H9 (cell line): ENCODE results near the gene ARNT2. TPM values are rescaled to one million over a fixed set of nuclear protein-coding genes. Genes with fewer than 3 reads are reported as not detected.

Experiments
- DNase-seq: peaks from one replicate; pipeline ENCODE4 v3.0.0-alpha.2; 2017
- H2AFZ ChIP-seq: one replicate; pipeline ENCODE4 v1.6.1; 2013; ENCODE audit warnings: mild to moderate bottlenecking, low read length, control low read depth, moderate library complexity
- H2AK5ac ChIP-seq: 2 replicates; pipeline ENCODE4 v1.6.1; 2013; ENCODE audit warnings: low read length, control low read depth, mixed read lengths; ENCODE audit not compliant: insufficient read length
- H2BK120ac ChIP-seq: one replicate; pipeline ENCODE4 v1.6.1; 2013; ENCODE audit warnings: low read depth, mild to moderate bottlenecking, low read length, control low read depth, inconsistent platforms; ENCODE audit not compliant: poor library complexity, severe bottlenecking
- H2BK12ac ChIP-seq: 2 replicates; pipeline ENCODE4 v1.6.1; 2013; ENCODE audit warnings: low read length, control low read depth, mixed read lengths, low read depth; ENCODE audit not compliant: insufficient read length
- H2BK15ac ChIP-seq: 2 replicates; pipeline ENCODE4 v1.6.1; 2013; ENCODE audit warnings: low read depth, low read length, control low read depth
- H2BK20ac ChIP-seq: one replicate; pipeline ENCODE4 v1.6.1; 2013; ENCODE audit warnings: low read depth, mild to moderate bottlenecking, low read length, control low read depth, inconsistent platforms; ENCODE audit not compliant: poor library complexity, severe bottlenecking
- H2BK5ac ChIP-seq: 2 replicates; pipeline ENCODE4 v1.6.1; 2013; ENCODE audit warnings: low read length, control low read depth, mixed read lengths; ENCODE audit not compliant: insufficient read length
- H3K14ac ChIP-seq: 2 replicates; pipeline ENCODE4 v1.6.1; 2013; ENCODE audit warnings: low read length, control low read depth; ENCODE audit not compliant: insufficient read depth
- H3K18ac ChIP-seq: 2 replicates; pipeline ENCODE4 v1.6.1; 2013; ENCODE audit warnings: low read depth, mild to moderate bottlenecking, mixed read lengths, low read length, control low read depth; ENCODE audit not compliant: insufficient read length
- H3K23ac ChIP-seq: 2 replicates; pipeline ENCODE4 v1.6.1; 2013; ENCODE audit warnings: low read length, control low read depth, mixed read lengths, low read depth; ENCODE audit not compliant: insufficient read length
- H3K23me2 ChIP-seq: 2 replicates; pipeline ENCODE4 v1.6.1; 2013; ENCODE audit warnings: low read depth, mild to moderate bottlenecking, mixed read lengths, low read length, control low read depth; ENCODE audit not compliant: insufficient read length, poor library complexity, severe bottlenecking
- H3K27ac ChIP-seq: 2 replicates; pipeline ENCODE4 v1.5.1; 2013; ENCODE audit warnings: low read length, control low read depth, mixed read lengths, low read depth; ENCODE audit not compliant: insufficient read length
- H3K27me3 ChIP-seq: 2 replicates; pipeline ENCODE4 v1.6.1; 2013; ENCODE audit warnings: low read length, control low read depth, inconsistent platforms; ENCODE audit not compliant: insufficient read depth
- H3K4ac ChIP-seq: 2 replicates; pipeline ENCODE4 v1.6.1; 2013; ENCODE audit warnings: low read depth, mild to moderate bottlenecking, control low read depth, inconsistent platforms, low read length, moderate library complexity
- H3K4me1 ChIP-seq: 2 replicates; pipeline ENCODE4 v1.6.1; 2013; ENCODE audit warnings: low read length, control low read depth, inconsistent platforms; ENCODE audit not compliant: insufficient read depth
- H3K4me2 ChIP-seq: 2 replicates; pipeline ENCODE4 v1.6.1; 2013; ENCODE audit warnings: low read length, control low read depth, mixed read lengths; ENCODE audit not compliant: insufficient read length, insufficient read depth
- H3K56ac ChIP-seq: 2 replicates; pipeline ENCODE4 v1.6.1; 2013; ENCODE audit warnings: low read depth, mild to moderate bottlenecking, mixed read lengths, low read length, control low read depth; ENCODE audit not compliant: insufficient read length
- H3K79me1 ChIP-seq: 2 replicates; pipeline ENCODE4 v1.6.1; 2013; ENCODE audit warnings: low read depth, mild to moderate bottlenecking, moderate library complexity, low read length, control low read depth, inconsistent platforms; ENCODE audit not compliant: insufficient read depth, poor library complexity, severe bottlenecking
- H3K79me2 ChIP-seq: 2 replicates; pipeline ENCODE4 v1.6.1; 2013; ENCODE audit warnings: low read length, control low read depth, inconsistent platforms; ENCODE audit not compliant: insufficient read depth
- H3K9ac ChIP-seq: 2 replicates; pipeline ENCODE4 v1.6.1; 2013; ENCODE audit warnings: low read length, control low read depth, mixed read lengths; ENCODE audit not compliant: insufficient read length; ENCODE audit errors: extremely low read depth
- H3K9me3 ChIP-seq: one replicate; pipeline ENCODE4 v1.6.1; 2013; ENCODE audit warnings: low read depth, low read length, inconsistent platforms; ENCODE audit not compliant: control insufficient read depth
- H3T11ph ChIP-seq: one replicate; pipeline ENCODE4 v1.6.1; 2013; ENCODE audit warnings: mild to moderate bottlenecking, low read length, control low read depth, inconsistent platforms
- H4K20me1 ChIP-seq: one replicate; pipeline ENCODE4 v1.6.1; 2013; ENCODE audit not compliant: control insufficient read depth, insufficient read length, insufficient read depth
- H4K5ac ChIP-seq: 2 replicates; pipeline ENCODE4 v1.6.1; 2013; ENCODE audit warnings: low read depth, mild to moderate bottlenecking, mixed read lengths, low read length, control low read depth; ENCODE audit not compliant: insufficient read length
- H4K8ac ChIP-seq: replicated peaks from 2 replicates; pipeline ENCODE4 v1.6.1; 2013; ENCODE audit warnings: low read length, control low read depth, mixed read lengths, low read depth; ENCODE audit not compliant: insufficient read length
- H4K91ac ChIP-seq: 2 replicates; pipeline ENCODE4 v1.6.1; 2013; ENCODE audit warnings: low read depth, mild to moderate bottlenecking, moderate library complexity, mixed read lengths, low read length, control low read depth; ENCODE audit not compliant: insufficient read length
- H3K27ac Mint-ChIP-seq, 3 experiments: 2 replicates in 2 of 3; 3 replicates in 1 of 3; pipeline ENCODE4 v1.8.0; 2020 to 2021; ENCODE audit warnings: mixed read lengths in 3 of 3, mild to moderate bottlenecking in 1 of 3, moderate library complexity in 1 of 3
- H3K27me3 Mint-ChIP-seq: 2 replicates; pipeline ENCODE4 v1.8.0; 2021; ENCODE audit warnings: low read depth, mild to moderate bottlenecking, moderate library complexity, mixed read lengths
- H3K36me3 Mint-ChIP-seq, 3 experiments: 2 replicates in 2 of 3; 3 replicates in 1 of 3; pipeline ENCODE4 v1.8.0; 2020 to 2021; ENCODE audit warnings: low read depth in 3 of 3, mixed read lengths in 3 of 3; ENCODE audit not compliant: insufficient read depth in 1 of 3
- H3K4me1 Mint-ChIP-seq, 2 experiments: 2 replicates each; pipeline ENCODE4 v1.8.0; 2020; ENCODE audit warnings: mixed read lengths in 2 of 2
- H3K4me3 Mint-ChIP-seq, 2 experiments: 2 replicates in 1 of 2; 3 replicates in 1 of 2; pipeline ENCODE4 v1.8.0; 2020 to 2021; ENCODE audit warnings: mild to moderate bottlenecking in 2 of 2, mixed read lengths in 2 of 2, moderate library complexity in 1 of 2
- H3K9me3 Mint-ChIP-seq, 2 experiments: 2 replicates in 1 of 2; 3 replicates in 1 of 2; pipeline ENCODE4 v1.8.0; 2020; ENCODE audit warnings: mild to moderate bottlenecking in 2 of 2, mixed read lengths in 2 of 2, moderate library complexity in 1 of 2
- CTCF ChIP-seq: fragments of 200-600 bp; sonication (generic); conservative IDR thresholded peaks from 3 replicates; pipeline ENCODE4 v1.8.0; 2021; ENCODE audit warnings: antibody characterized with exemption, mild to moderate bottlenecking
- WGBS: extraction: QIAGEN DNeasy Blood & Tissue Kit; methylation state at CpG from one replicate; pipeline ENCODE4 v1.1.7; 2013; ENCODE audit warnings: missing lambda C conversion rate, low lambda C conversion rate, mixed read lengths; ENCODE audit not compliant: insufficient read length; ENCODE audit errors: extremely low coverage; 5-methylcytosine and 5-hydroxymethylcytosine counted together
- total RNA-seq: library from RNA; stranded (reverse); gene quantifications from 2 replicates; pipeline ENCODE4 v1.2.1, GENCODE V29; 2021

ARNT2 gene
- total RNA-seq, 1 experiment from 2014 or later = 10.5 TPM

- Histone ChIP-seq H2BK12ac (no peak overlapping the region), H3K79me2 (no peaks in the 10 kb centered on the region), H2AK5ac (no peak overlapping the region), H3K27me3 (no peaks in the 10 kb centered on the region), H3K4ac (no peak overlapping the region), H3K18ac (no peak overlapping the region), H3T11ph (no peak overlapping the region), H3K56ac (no peak overlapping the region), H3K23ac (no peak overlapping the region), H4K8ac (no peak overlapping the region), H3K79me1 (no peaks in the 10 kb centered on the region), H3K23me2 (no peaks in the 10 kb centered on the region), H4K5ac (no peak overlapping the region), H3K27ac (no peak overlapping the region), H3K9me3 (no peaks in the 10 kb centered on the region), H3K4me2 (no peak overlapping the region), H2BK120ac (no peak overlapping the region), H2BK5ac (no peak overlapping the region), H4K20me1 (no peaks in the 10 kb centered on the region), H2BK15ac (no peak overlapping the region), H2AFZ (no peak overlapping the region), H3K9ac (no peak overlapping the region), H4K91ac (no peak overlapping the region), H2BK20ac (no peak overlapping the region), H3K14ac (no peak overlapping the region), H3K4me1 (no peaks in the 10 kb centered on the region)
- Mint-ChIP-seq H3K36me3 (peaks cover 0 to 14% (median 6%) of the 10 kb centered on the region in 3 experiments; a peak in 6 of 7 replicates), H3K27me3 (no peaks in the 10 kb centered on the region), H3K4me3 (no peak overlapping the region), H3K9me3 (no peaks in the 10 kb centered on the region), H3K27ac (peak overlapping the region in 1 of 3 experiments; percentile 24; a peak in 1 of 7 replicates), H3K4me1 (peaks cover 11 to 12% of the 10 kb centered on the region in 2 experiments)
- DNase-seq = no peak
- no peak for TF ChIP-seq CTCF
- WGBS = no CpG with 5 or more reads among the region's 10 CpGs
Observed at GRCh38 chr15:80560601-80561400, 156.6 kb downstream of the ARNT2 start.
